SK-N-SH treated with all-trans-retinoic acid at 6 μM for 48 hours (cell line): ENCODE measurements around the gene TNFAIP1.

Experiments
- CSDC2 ChIP-seq: fragments of 250-450 bp; sonication (Bioruptor Pico); IDR thresholded peaks from 2 replicates; pipeline ENCODE4 v1.5.0; 2020; ENCODE audit warnings: mild to moderate bottlenecking, moderate library complexity
- ESRRG ChIP-seq: fragments of 250-450 bp; sonication (Bioruptor Pico); IDR thresholded peaks from 2 replicates; pipeline ENCODE4 v1.6.1; 2021; ENCODE audit warnings: mild to moderate bottlenecking
- OSR1 ChIP-seq: fragments of 250-450 bp; sonication (Bioruptor Pico); IDR thresholded peaks from 2 replicates; pipeline ENCODE4 v1.8.0; 2022; ENCODE audit warnings: moderate library complexity, mild to moderate bottlenecking, inconsistent platforms
- PPARA ChIP-seq: fragments of 250-450 bp; sonication (Bioruptor Pico); IDR thresholded peaks from 2 replicates; pipeline ENCODE4 v1.5.0; 2020; ENCODE audit warnings: mild to moderate bottlenecking, borderline replicate concordance
- RARB ChIP-seq: fragments of 250-450 bp; sonication (Bioruptor Pico); IDR thresholded peaks from 2 replicates; pipeline ENCODE4 v1.8.0; 2021; ENCODE audit warnings: mild to moderate bottlenecking, moderate library complexity
- SNAI2 ChIP-seq: fragments of 250-450 bp; sonication (Bioruptor Pico); IDR thresholded peaks from 2 replicates; pipeline ENCODE4 v1.5.0; 2020; ENCODE audit warnings: mild to moderate bottlenecking, moderate library complexity
- TOX ChIP-seq: fragments of 250-450 bp; sonication (Bioruptor Pico); IDR thresholded peaks from 2 replicates; pipeline ENCODE4 v1.8.0; 2021; ENCODE audit warnings: mild to moderate bottlenecking, moderate library complexity, borderline replicate concordance
- ZFP3 ChIP-seq: fragments of 250-450 bp; sonication (Bioruptor Pico); IDR thresholded peaks from 2 replicates; pipeline ENCODE4 v1.5.0; 2020; ENCODE audit warnings: mild to moderate bottlenecking, moderate library complexity
- ZFP30 ChIP-seq: fragments of 450-650 bp; formaldehyde crosslinking; IDR thresholded peaks from 2 replicates; pipeline ENCODE4 v1.5.0; 2022; ENCODE audit warnings: mild to moderate bottlenecking, moderate library complexity
- TF ChIP-seq, protein P1 (sequence below): fragments of 250-450 bp; sonication (Bioruptor Pico); IDR thresholded peaks from 2 replicates; pipeline ENCODE4 v1.8.0; 2020; ENCODE audit warnings: mild to moderate bottlenecking, moderate library complexity, borderline replicate concordance
- TF ChIP-seq, protein P2 (sequence below): fragments of 250-450 bp; sonication (Bioruptor Pico); IDR thresholded peaks from 2 replicates; pipeline ENCODE4 v1.5.1; 2020; ENCODE audit warnings: low read depth, mild to moderate bottlenecking, moderate library complexity
- TF ChIP-seq, protein P3 (sequence below): fragments of 250-450 bp; sonication (Bioruptor Pico); IDR thresholded peaks from 2 replicates; pipeline ENCODE4 v1.5.1; 2021; ENCODE audit warnings: mild to moderate bottlenecking, moderate library complexity

DNA sequence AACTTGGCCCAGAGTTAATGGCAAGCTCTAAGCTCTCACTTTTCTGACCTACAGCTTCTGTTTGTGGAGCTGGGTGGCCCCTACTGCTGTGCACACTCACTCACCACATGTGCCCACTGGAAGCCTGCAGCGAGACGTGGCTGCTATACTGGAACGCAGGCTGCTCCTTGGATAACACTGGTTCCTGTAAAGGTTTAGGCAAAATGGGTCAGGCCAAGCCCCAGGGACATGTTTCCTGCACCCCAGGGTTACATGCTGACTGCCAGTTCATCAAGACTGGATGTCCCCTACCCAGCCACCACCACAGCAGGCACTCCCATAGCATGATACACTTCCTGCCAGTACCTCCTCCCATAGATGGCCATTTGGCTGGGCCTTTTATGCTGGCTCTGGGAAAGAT, 13.4 kb downstream of the TNFAIP1 start:
- TF ChIP-seq SNAI2 (CRISPR knock-in tag): no peak
- TF ChIP-seq, protein P1, sequence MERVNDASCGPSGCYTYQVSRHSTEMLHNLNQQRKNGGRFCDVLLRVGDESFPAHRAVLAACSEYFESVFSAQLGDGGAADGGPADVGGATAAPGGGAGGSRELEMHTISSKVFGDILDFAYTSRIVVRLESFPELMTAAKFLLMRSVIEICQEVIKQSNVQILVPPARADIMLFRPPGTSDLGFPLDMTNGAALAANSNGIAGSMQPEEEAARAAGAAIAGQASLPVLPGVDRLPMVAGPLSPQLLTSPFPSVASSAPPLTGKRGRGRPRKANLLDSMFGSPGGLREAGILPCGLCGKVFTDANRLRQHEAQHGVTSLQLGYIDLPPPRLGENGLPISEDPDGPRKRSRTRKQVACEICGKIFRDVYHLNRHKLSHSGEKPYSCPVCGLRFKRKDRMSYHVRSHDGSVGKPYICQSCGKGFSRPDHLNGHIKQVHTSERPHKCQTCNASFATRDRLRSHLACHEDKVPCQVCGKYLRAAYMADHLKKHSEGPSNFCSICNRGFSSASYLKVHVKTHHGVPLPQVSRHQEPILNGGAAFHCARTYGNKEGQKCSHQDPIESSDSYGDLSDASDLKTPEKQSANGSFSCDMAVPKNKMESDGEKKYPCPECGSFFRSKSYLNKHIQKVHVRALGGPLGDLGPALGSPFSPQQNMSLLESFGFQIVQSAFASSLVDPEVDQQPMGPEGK: no peak
- no peak for TF ChIP-seq ZFP30
- TF ChIP-seq, protein P2, sequence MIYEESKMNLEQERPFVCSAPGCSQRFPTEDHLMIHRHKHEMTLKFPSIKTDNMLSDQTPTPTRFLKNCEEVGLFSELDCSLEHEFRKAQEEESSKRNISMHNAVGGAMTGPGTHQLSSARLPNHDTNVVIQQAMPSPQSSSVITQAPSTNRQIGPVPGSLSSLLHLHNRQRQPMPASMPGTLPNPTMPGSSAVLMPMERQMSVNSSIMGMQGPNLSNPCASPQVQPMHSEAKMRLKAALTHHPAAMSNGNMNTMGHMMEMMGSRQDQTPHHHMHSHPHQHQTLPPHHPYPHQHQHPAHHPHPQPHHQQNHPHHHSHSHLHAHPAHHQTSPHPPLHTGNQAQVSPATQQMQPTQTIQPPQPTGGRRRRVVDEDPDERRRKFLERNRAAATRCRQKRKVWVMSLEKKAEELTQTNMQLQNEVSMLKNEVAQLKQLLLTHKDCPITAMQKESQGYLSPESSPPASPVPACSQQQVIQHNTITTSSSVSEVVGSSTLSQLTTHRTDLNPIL (CRISPR knock-in tag): no peak
- TF ChIP-seq, protein P3, sequence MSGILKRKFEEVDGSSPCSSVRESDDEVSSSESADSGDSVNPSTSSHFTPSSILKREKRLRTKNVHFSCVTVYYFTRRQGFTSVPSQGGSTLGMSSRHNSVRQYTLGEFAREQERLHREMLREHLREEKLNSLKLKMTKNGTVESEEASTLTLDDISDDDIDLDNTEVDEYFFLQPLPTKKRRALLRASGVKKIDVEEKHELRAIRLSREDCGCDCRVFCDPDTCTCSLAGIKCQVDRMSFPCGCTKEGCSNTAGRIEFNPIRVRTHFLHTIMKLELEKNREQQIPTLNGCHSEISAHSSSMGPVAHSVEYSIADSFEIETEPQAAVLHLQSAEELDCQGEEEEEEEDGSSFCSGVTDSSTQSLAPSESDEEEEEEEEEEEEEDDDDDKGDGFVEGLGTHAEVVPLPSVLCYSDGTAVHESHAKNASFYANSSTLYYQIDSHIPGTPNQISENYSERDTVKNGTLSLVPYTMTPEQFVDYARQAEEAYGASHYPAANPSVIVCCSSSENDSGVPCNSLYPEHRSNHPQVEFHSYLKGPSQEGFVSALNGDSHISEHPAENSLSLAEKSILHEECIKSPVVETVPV (CRISPR knock-in tag): no peak
- TF ChIP-seq ZFP3: no peak
- no peak for TF ChIP-seq CSDC2 (CRISPR knock-in tag)
- TF ChIP-seq RARB (CRISPR knock-in tag): no peak
- no peak for TF ChIP-seq ESRRG (CRISPR knock-in tag)
- TF ChIP-seq TOX (CRISPR knock-in tag): no peak
- TF ChIP-seq OSR1 (CRISPR knock-in tag): no peak
- no peak for TF ChIP-seq PPARA (CRISPR knock-in tag)
